Occipital lobe (tissue), 1 donor: ENCODE results near the gene LSM14A. TPM values are rescaled to one million over a fixed set of nuclear protein-coding genes. Genes with fewer than 3 reads are reported as not detected.

Experiments used
- total RNA-seq: library from RNA; depleted of rRNA; stranded (reverse); fragments of >200 nt; gene quantifications from one replicate; pipeline ENCODE4 v1.2.3, GENCODE V29; 2014

LSM14A gene
- total RNA-seq, 1 donor from 2014 or later = 69.1 TPM

Other genes starting within 250 kb of the LSM14A start
- 20.7 TPM for gene GARRE1, start 82.0 kb downstream of the LSM14A start, total RNA-seq
- 103 TPM for gene GPI, start 192.7 kb downstream of the LSM14A start, total RNA-seq
- 21.7 TPM for gene PDCD2L, start 231.9 kb downstream of the LSM14A start, total RNA-seq